Measurements from ENCODE around the gene AP1B1.

AP1B1 gene

GRCh38 chr22:29291215-29291614, 97.2 kb downstream of the AP1B1 start:
- DNase-seq, result peak; percentile 36

DNA sequence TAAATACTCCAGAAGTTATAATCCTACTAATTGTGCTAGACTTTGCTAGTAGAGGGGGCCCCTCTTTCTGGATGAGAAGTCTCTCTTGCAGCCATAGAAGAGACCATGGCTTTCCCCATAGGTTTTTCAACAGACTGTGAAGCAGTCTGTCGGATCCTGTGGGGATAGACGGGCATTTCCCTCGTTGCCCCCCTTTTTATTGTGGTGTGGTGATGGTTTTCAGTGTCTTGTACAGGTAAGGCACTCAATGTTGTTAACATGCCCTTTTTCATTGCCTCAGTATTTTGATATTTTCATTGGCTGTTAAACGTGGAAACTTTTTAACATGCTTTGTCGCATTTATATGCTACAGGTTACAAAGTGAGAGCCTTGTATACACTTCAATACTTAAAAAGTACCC, 98.3 kb downstream of the AP1B1 start:
- DNase-seq, result no peak

- DNase-seq, result no peak
Observed at GRCh38 chr22:29288837-29289236, 99.5 kb downstream of the AP1B1 start.

GRCh38 chr22:29284196-29284595, 104.2 kb downstream of the AP1B1 start:
- DNase-seq, result no peak

DNA sequence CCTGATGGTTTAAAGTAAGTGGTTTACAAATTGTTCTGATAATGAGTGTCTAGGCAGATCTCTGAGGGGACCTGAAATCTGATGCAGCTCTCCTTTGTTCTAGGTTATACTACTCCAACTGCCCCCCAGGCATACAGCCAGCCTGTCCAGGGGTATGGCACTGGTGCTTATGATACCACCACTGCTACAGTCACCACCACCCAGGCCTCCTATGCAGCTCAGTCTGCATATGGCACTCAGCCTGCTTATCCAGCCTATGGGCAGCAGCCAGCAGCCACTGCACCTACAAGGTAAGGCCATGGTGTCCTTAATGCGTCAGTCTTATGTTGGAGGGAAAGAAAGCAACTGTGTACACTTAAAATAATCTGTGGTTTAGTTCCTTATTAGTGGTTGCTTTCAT, 110.4 kb downstream of the AP1B1 start:
- DNase-seq, result no peak
